HG02610 (cell line): ENCODE data around the gene LTB.

ENCODE experiments used
- ATAC-seq: cut with Tn5 transposase; IDR thresholded peaks from one replicate; pipeline ENCODE4 v1.9.1; 2021; ENCODE audit warnings: mild to moderate bottlenecking, moderate library complexity; ENCODE audit not compliant: unreplicated experiment

The LTB gene, protein sequence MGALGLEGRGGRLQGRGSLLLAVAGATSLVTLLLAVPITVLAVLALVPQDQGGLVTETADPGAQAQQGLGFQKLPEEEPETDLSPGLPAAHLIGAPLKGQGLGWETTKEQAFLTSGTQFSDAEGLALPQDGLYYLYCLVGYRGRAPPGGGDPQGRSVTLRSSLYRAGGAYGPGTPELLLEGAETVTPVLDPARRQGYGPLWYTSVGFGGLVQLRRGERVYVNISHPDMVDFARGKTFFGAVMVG

GRCh38 chr6:31582230-31582643 lies at the start of gene LTB:
TSS of gene LTB (minus strand) at chr6:31582424. CDS start at chr6:31582417, 7 bp downstream.
- ATAC-seq, result no peak

DNA sequence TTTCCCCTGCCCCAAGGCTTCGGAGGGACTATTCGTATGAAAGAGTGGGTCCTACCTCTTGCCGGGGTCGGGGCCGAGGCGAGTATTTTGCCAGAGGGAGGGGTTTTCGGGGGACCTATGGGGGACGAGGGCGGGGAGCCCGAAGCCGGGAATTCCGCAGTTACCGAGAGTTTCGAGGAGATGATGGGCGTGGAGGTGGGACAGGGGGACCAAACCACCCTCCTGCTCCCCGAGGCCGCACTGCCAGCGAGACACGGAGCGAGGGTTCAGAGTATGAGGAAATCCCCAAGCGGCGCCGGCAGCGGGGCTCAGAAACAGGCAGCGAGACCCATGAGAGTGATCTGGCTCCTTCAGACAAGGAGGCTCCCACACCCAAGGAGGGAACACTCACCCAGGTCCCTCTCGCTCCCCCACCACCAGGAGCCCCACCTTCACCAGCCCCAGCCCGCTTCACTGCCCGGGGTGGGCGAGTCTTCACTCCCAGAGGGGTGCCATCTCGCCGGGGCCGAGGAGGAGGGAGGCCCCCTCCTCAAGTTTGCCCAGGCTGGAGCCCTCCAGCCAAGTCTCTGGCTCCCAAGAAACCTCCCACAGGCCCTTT lies 49.6 kb upstream of the LTB start:
- ATAC-seq, result no peak

GRCh38 chr6:31631209-31631608 lies 49.0 kb upstream of the LTB start:
- no peak for ATAC-seq

- no peak for ATAC-seq
These were observed 48.1 kb upstream of the LTB start for GRCh38 chr6:31630177-31630934.

- no peak for ATAC-seq
These were observed 46.8 kb upstream of the LTB start for GRCh38 chr6:31629014-31629413.

- no peak for ATAC-seq
These were observed 45.6 kb upstream of the LTB start for GRCh38 chr6:31627690-31628287.

DNA sequence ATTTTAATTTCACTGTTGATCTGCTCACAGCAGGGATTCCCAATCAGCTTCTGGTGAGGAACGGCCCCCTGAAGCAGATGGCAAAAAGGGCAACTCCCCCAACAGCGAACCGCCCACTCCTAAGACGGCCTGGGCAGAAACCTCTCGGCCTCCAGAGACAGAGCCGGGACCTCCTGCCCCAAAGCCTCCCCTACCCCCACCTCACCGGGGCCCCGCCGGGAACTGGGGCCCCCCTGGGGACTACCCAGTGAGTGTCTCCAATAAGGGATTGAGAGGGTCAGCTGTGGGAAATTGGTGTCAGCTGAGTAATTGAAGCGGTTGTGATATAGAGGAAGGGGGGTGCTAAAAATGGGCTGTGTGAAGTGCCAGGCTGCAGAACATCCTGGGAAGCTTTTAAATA lies 44.7 kb upstream of the LTB start:
- no peak for ATAC-seq

DNA sequence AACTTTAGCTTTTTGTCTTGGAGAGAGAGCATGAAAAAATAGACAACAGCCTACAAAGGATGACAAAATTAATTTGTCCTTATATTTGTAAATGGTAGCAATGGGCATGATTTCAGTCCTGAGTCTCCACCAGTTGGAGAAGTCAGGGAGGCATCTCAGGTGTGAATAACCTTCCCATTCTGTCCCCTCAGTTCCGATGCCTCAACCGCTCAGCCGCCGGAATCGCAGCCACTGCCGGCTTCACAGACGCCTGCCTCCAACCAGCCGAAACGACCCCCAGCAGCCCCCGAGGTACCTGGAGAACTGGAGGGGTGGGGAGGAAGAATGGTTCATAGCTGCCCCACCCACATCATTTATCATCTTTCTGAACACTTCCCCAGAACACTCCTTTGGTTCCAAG lies 41.8 kb upstream of the LTB start:
- no peak for ATAC-seq

GRCh38 chr6:31622684-31623091 lies 40.5 kb upstream of the LTB start:
- ATAC-seq, result no peak

DNA sequence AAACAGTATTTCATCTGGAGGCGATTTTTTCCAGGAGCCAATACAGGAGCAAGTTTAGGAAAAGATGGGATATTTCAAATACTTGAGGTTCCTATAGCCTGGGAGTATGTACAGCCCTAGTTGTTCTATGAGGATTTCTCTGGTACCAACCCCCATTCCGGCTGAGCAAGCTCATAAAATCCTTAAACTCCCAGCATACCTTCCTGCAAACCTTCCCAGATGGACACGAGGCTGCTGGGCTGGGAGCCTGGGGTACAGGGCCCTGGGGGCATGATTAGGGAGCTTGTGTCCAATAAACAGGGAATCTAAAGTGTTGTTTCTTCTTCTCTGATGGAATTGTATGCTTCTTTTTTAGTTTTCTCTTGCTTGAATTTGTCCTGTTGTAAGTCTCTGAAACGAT lies 39.8 kb upstream of the LTB start:
- no peak for ATAC-seq

GRCh38 chr6:31621320-31621939 lies 39.2 kb upstream of the LTB start:
- no peak for ATAC-seq

- ATAC-seq, result peak; percentile 50
These were observed 38.5 kb upstream of the LTB start, which contains the start of gene PRRC2A for GRCh38 chr6:31620586-31621319. TSS of gene PRRC2A (plus strand) at chr6:31620715. CDS start at chr6:31622790, 2,075 bp downstream.

GRCh38 chr6:31619805-31620585 lies 37.8 kb upstream of the LTB start:
- ATAC-seq, result peak; percentile 81

DNA sequence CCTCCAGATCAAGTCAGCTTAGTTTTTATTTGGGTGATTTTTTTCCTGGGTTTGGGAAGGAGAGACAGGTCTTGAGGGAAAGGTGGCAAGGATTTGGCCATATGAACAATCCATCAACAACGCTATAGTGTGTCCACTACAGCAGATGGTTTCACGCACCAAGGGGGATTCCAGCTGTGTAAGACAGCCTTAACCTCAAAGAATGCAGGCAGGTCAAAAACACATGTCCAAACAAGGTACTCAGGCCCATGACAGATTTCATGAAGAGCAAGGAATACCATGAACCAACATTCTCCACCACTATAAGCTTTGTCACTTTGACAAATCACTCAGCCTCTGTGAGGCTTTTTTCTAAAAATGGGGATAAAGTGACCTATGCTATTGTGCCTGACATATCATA lies 34.8 kb upstream of the LTB start:
- ATAC-seq, result no peak

DNA sequence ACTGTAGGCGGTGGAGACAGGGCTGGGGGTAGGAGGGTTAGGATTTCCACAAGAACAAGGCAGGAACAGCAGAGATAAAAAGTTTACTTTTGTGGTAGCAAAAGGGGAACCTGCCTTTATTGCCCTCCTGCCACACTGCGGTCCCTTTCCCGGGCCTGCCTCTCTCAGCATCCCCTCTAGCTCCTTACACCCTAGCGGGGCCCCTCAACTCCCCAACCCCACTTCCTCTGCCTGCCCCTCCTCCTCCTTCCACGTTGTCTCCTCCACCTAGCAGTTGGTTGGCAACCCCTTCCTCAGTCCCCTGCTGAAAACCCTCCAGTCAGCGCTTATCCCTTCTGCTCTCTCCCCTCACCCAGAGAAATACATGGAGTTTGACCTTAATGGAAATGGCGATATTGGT lies 33.5 kb upstream of the LTB start:
- ATAC-seq, result no peak

DNA sequence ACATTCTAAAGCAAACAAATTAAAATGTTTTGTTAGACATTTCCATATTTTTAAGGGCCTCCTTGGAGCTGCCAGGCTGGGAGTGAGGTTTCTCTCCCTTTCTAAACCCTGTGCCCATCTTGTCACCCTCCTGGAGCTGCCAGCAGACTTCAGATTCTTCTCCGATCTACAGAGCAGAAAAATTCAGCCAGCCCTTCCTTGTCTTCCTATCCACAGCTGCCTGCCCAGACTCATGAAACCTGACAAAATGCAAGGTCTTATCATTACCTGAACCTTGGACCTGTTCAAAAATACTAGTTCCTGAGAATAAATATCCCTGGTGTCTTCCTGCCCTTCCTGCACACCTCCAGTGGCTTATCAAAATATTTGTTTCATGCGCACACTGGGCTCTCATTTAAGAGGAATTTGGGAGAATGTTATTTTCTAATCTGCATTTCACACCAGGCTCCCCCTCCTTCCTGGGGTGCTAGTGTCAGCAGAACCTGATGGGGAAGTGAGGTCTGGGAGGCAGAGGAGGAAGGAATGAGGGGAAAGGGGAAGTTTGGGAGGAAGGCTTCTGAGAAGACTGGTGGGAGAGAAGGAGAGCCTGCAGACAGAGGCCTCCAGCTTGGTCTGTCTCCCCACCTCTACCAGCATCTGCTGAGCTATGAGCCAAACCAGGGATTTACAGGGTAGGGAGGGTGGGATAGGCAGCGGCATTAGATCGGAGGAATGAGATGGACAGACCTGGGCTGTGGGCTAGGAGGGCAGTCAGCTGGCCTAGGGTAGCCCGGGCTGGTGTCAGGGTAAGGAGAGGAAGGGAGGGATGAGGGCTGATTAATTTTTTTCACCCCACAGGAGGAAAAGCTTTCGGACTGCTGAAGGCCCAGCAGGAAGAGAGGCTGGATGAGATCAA lies 32.7 kb upstream of the LTB start, which contains the start of gene AIF1:
AIF1 (plus strand) TSS at position 551 of the 895 bp plus-strand sequence; CDS start at position 647, 96 bp downstream.
- no peak for ATAC-seq

GRCh38 chr6:31614075-31614619 lies 31.9 kb upstream of the LTB start:
- ATAC-seq, result no peak

GRCh38 chr6:31610968-31611367 lies 28.7 kb upstream of the LTB start:
- no peak for ATAC-seq
